HCT116 (cell line): ENCODE data around the gene LRRK2. TPM values are rescaled to one million over a fixed set of nuclear protein-coding genes. Genes with fewer than 3 reads are reported as not detected.

Experiments used
- ATAC-seq: fragments of 200-7000 bp; cut with Tn5 transposase; 2 replicates; pipeline ENCODE4 v1.9.1; 2020; ENCODE audit warnings: mild to moderate bottlenecking, moderate library complexity
- BruUV-seq: library from RNA; stranded (reverse); fragments of 400-500 nt; replicated peaks from 2 replicates; lab custom pipeline; 2021; lab: Mats Ljungman, UMichigan
- CTCF ChIA-PET: fragments of 300-600 bp; sonication (Branson Sonifier 250); formaldehyde crosslinking; loops from one replicate; lab custom pipeline; 2021; ENCODE audit warnings: antibody characterized with exemption; lab: Charles Lee
- POLR2A ChIA-PET: fragments of 300-600, 350-600 bp; sonication (Branson Sonifier 250); formaldehyde crosslinking; loops from one replicate; lab custom pipeline; 2021; ENCODE audit warnings: antibody characterized with exemption; lab: Charles Lee
- RAD21 ChIA-PET, 2 experiments: fragments of 300-600 bp; sonication (Branson Sonifier 250); formaldehyde crosslinking; loops; one replicate each; lab custom pipeline; 2023; ENCODE audit warnings: low total read pairs in 2 of 2; ENCODE audit not compliant: uncharacterized antibody in 2 of 2, unreplicated experiment in 2 of 2, low non-redundant PET in 1 of 2; lab: Charles Lee
- DNase-seq: peaks from one replicate; pipeline ENCODE4 v3.0.0-alpha.2; 2010; ENCODE audit warnings: low read depth, low spot score
- H2AFZ ChIP-seq: fragments of 200-600 bp; shearing (Covaris generic), sonication (generic); 2 replicates; pipeline ENCODE4 v1.6.1; 2017; ENCODE audit warnings: low read depth, mixed run types, mixed read lengths, antibody characterized with exemption, low read length; ENCODE audit not compliant: poor library complexity, severe bottlenecking
- H3K27ac ChIP-seq: 2 replicates; pipeline ENCODE4 v1.5.1; 2012; ENCODE audit warnings: low read depth, low read length
- H3K27me3 ChIP-seq: fragments of 200-600 bp; sonication (generic); 2 replicates; pipeline ENCODE4 v1.6.1; 2016; ENCODE audit warnings: mixed run types, low read length, mixed read lengths; ENCODE audit not compliant: insufficient read depth
- H3K36me3 ChIP-seq, 2 experiments: fragments of 200-500 bp in 1 of 2; fragments of 200-600 bp in 1 of 2; sonication (Bioruptor generic) in 1 of 2; sonication (generic) in 1 of 2; 2 replicates each; pipeline versions ENCODE4 v1.5.1 to v1.6.1; 2014 to 2016; ENCODE audit warnings: low read length in 2 of 2, inconsistent platforms in 1 of 2, mixed read lengths in 1 of 2, mixed run types in 1 of 2; ENCODE audit not compliant: insufficient read depth in 2 of 2, control insufficient read depth in 1 of 2
- H3K4me1 ChIP-seq, 2 experiments: fragments of 200-600 bp in 1 of 2; sonication (generic) in 1 of 2; 2 replicates each; pipeline versions ENCODE4 v1.5.1 to v1.6.1; 2012 to 2017; ENCODE audit warnings: low read length in 2 of 2, inconsistent platforms in 1 of 2, mild to moderate bottlenecking in 1 of 2, mixed read lengths in 1 of 2, mixed run types in 1 of 2, moderate library complexity in 1 of 2; ENCODE audit not compliant: insufficient read depth in 2 of 2, control insufficient read depth in 1 of 2
- H3K4me2 ChIP-seq: fragments of 200-600 bp; sonication (generic); 2 replicates; pipeline ENCODE4 v1.6.1; 2017; ENCODE audit warnings: mixed run types, low read length, mixed read lengths
- H3K4me3 ChIP-seq, 2 experiments: fragments of 200-600 bp in 1 of 2; sonication (generic) in 1 of 2; replicated peaks in 1 of 2; 2 replicates each; pipeline ENCODE4 v1.5.1; 2011 to 2016; ENCODE audit warnings: low read length in 2 of 2, control low read depth in 1 of 2, low read depth in 1 of 2, mild to moderate bottlenecking in 1 of 2, mixed read lengths in 1 of 2, mixed run types in 1 of 2
- H3K79me2 ChIP-seq: fragments of 200-600 bp; sonication (generic); 2 replicates; pipeline ENCODE4 v1.6.1; 2017; ENCODE audit warnings: mild to moderate bottlenecking, mixed run types, low read length, moderate library complexity, mixed read lengths; ENCODE audit not compliant: insufficient read depth
- H3K9ac ChIP-seq: fragments of 200-600 bp; sonication (generic); 2 replicates; pipeline ENCODE4 v1.6.1; 2016; ENCODE audit warnings: low read length, mixed read lengths
- H3K9me2 ChIP-seq: fragments of 200-600 bp; sonication (generic), shearing (Covaris generic); 2 replicates; pipeline ENCODE4 v1.6.1; 2017; ENCODE audit warnings: mixed run types, mild to moderate bottlenecking, moderate library complexity; ENCODE audit not compliant: insufficient read depth
- H3K9me3 ChIP-seq, 2 experiments: fragments of 200-500 bp in 1 of 2; fragments of 200-600 bp in 1 of 2; sonication (Bioruptor generic) in 1 of 2; sonication (generic) in 1 of 2; 2 replicates each; pipeline ENCODE4 v1.6.1; 2014 to 2017; ENCODE audit warnings: low read length in 2 of 2, mixed read lengths in 2 of 2, inconsistent platforms in 1 of 2, low read depth in 1 of 2, mild to moderate bottlenecking in 1 of 2, mixed run types in 1 of 2, moderate library complexity in 1 of 2; ENCODE audit not compliant: control insufficient read depth in 1 of 2, insufficient read depth in 1 of 2
- H4K20me1 ChIP-seq: fragments of 200-600 bp; sonication (generic), shearing (Covaris generic); 2 replicates; pipeline ENCODE4 v1.6.1; 2017; ENCODE audit warnings: mixed run types, mild to moderate bottlenecking, moderate library complexity; ENCODE audit not compliant: insufficient read depth
- CBX3 ChIP-seq: IDR thresholded peaks from 2 replicates; pipeline ENCODE4 v1.6.1; 2012; ENCODE audit warnings: low read depth
- CEBPB ChIP-seq: IDR thresholded peaks from 2 replicates; pipeline ENCODE4 v1.6.1; 2012; ENCODE audit warnings: low read depth
- CTCF ChIP-seq, 3 experiments: fragments of 200-600 bp in 1 of 3; sonication (generic) in 1 of 3; IDR thresholded peaks in 2 of 3; conservative IDR thresholded peaks in 1 of 3; 2 replicates each; pipeline ENCODE4 v1.5.1; 2012 to 2017; ENCODE audit warnings: low read depth in 2 of 3, low read length in 2 of 3, antibody characterized with exemption in 1 of 3, borderline replicate concordance in 1 of 3, control low read depth in 1 of 3, mild to moderate bottlenecking in 1 of 3, mixed read lengths in 1 of 3, mixed run types in 1 of 3, moderate library complexity in 1 of 3; ENCODE audit not compliant: insufficient read depth in 1 of 3
- EGR1 ChIP-seq: IDR thresholded peaks from 2 replicates; pipeline ENCODE4 v1.6.1; 2012; ENCODE audit warnings: low read depth
- EZH2 ChIP-seq: fragments of 200-600 bp; sonication (generic); IDR thresholded peaks from 2 replicates; pipeline ENCODE4 v1.6.1; 2017; ENCODE audit warnings: antibody characterized with exemption, mixed run types
- EZH2phosphoT487 ChIP-seq: fragments of 200-600 bp; IDR thresholded peaks from 2 replicates; pipeline ENCODE4 v1.6.1; 2018; ENCODE audit warnings: antibody characterized with exemption, borderline replicate concordance
- JUND ChIP-seq: IDR thresholded peaks from 2 replicates; pipeline ENCODE4 v1.6.1; 2012
- MAX ChIP-seq: IDR thresholded peaks from 2 replicates; pipeline ENCODE4 v1.6.1; 2012
- POLR2A ChIP-seq: IDR thresholded peaks from 2 replicates; pipeline ENCODE4 v1.7.0; 2011; ENCODE audit warnings: borderline replicate concordance; ENCODE audit not compliant: insufficient read depth, insufficient read length; ENCODE audit errors: extremely low read depth
- POLR2AphosphoS5 ChIP-seq: IDR thresholded peaks from 2 replicates; pipeline ENCODE4 v1.6.1; 2011; ENCODE audit warnings: mild to moderate bottlenecking, low read depth, low read length, moderate library complexity
- RAD21 ChIP-seq: IDR thresholded peaks from 2 replicates; pipeline ENCODE4 v1.6.1; 2012; ENCODE audit warnings: low read depth, mild to moderate bottlenecking
- SIN3A ChIP-seq: IDR thresholded peaks from 2 replicates; pipeline ENCODE4 v1.6.1; 2012; ENCODE audit warnings: low read depth
- SP1 ChIP-seq: IDR thresholded peaks from 2 replicates; pipeline ENCODE4 v1.6.1; 2012; ENCODE audit warnings: low read depth
- TCF7L2 ChIP-seq: IDR thresholded peaks from 2 replicates; pipeline ENCODE4 v1.7.0; 2011; ENCODE audit warnings: borderline replicate concordance, inconsistent platforms; ENCODE audit not compliant: insufficient read depth, insufficient read length; ENCODE audit errors: extremely low read depth
- ZBTB33 ChIP-seq: IDR thresholded peaks from 2 replicates; pipeline ENCODE4 v1.6.1; 2011; ENCODE audit warnings: mild to moderate bottlenecking, low read length, moderate library complexity; ENCODE audit not compliant: insufficient replicate concordance; ENCODE audit errors: extremely low read depth
- ZFX ChIP-seq: fragments of 450-650 bp; IDR thresholded peaks from 2 replicates; pipeline ENCODE4 v1.6.1; 2017
- intact Hi-C: fragments of 100-400 bp; cut with micrococcal nuclease; formaldehyde crosslinking; loops from 2 replicates; pipeline ENCODE4 v1.10.0; 2022
- total RNA-seq: library from RNA; stranded (reverse); gene quantifications from one replicate; pipeline ENCODE4 v1.2.1, GENCODE V29; 2021; ENCODE audit not compliant: unreplicated experiment

LRRK2 gene
- total RNA-seq, 1 experiment from 2014 or later: 0.20 TPM

GRCh38 chr12:40203060-40203430 is 21.8 kb upstream of the LRRK2 start:
- H3K9ac ChIP-seq: no peak overlapping the region
- no peak overlapping the region for H3K4me3 ChIP-seq
- no peaks in the 10 kb centered on the region for H3K27me3 ChIP-seq
- no peak overlapping the region for H3K27ac ChIP-seq
- RAD21 ChIA-PET: no interaction called here
- H3K9me2 ChIP-seq: no peaks in the 10 kb centered on the region
- no peak overlapping the region for H2AFZ ChIP-seq
- CTCF ChIA-PET: no interaction called here
- H3K9me3 ChIP-seq: no peaks in the 10 kb centered on the region
- TF ChIP-seq MAX (no peak), POLR2A (no peak), SIN3A (no peak), EZH2phosphoT487 (no peak), SP1 (no peak), CTCF (IDR thresholded peaks at IDR 0.05 in 2 of 3, conservative IDR thresholded peaks at IDR 0.05 in 1 of 3; ENCODE audit: borderline replicate concordance in 1 of 3, insufficient read depth in 1 of 3, low read depth in 2 of 3, low read length in 2 of 3) (no peak), CBX3 (no peak), JUND (no peak), TCF7L2 (no peak), EZH2 (no peak), ZFX (no peak), EGR1 (no peak), ZBTB33 (no peak), RAD21 (no peak), CEBPB (no peak), POLR2AphosphoS5 (no peak)
- H3K4me1 ChIP-seq: no peaks in the 10 kb centered on the region
- DNase-seq: no peak
- no peaks in the 10 kb centered on the region for H3K79me2 ChIP-seq
- no peak for ATAC-seq
- no peaks in the 10 kb centered on the region; the same call in 1 of the 2 replicates for H4K20me1 ChIP-seq
- POLR2A ChIA-PET: no interaction called here
- BruUV-seq: no TSS peak
- intact Hi-C loops: no loop called here
- no peaks in the 10 kb centered on the region; a peak in 1 of 4 replicates for H3K36me3 ChIP-seq
- H3K4me2 ChIP-seq: no peak overlapping the region
